Measurements from ENCODE around the gene SHKBP1.

- no peak for TF ChIP-seq CTCF (IDR thresholded peaks at IDR 0.05)
- no peak for TF ChIP-seq POLR2A (IDR thresholded peaks at IDR 0.05)
Observed at GRCh38 chr19:40607311-40608239, 30.9 kb downstream of the SHKBP1 start.
